ENCODE data around the gene RAB3A. TPM values are rescaled to one million over a fixed set of nuclear protein-coding genes. Genes with fewer than 3 reads are reported as not detected.

RAB3A gene
- total RNA-seq, 1 experiment from 2014 or later = 1.0 TPM

DNA sequence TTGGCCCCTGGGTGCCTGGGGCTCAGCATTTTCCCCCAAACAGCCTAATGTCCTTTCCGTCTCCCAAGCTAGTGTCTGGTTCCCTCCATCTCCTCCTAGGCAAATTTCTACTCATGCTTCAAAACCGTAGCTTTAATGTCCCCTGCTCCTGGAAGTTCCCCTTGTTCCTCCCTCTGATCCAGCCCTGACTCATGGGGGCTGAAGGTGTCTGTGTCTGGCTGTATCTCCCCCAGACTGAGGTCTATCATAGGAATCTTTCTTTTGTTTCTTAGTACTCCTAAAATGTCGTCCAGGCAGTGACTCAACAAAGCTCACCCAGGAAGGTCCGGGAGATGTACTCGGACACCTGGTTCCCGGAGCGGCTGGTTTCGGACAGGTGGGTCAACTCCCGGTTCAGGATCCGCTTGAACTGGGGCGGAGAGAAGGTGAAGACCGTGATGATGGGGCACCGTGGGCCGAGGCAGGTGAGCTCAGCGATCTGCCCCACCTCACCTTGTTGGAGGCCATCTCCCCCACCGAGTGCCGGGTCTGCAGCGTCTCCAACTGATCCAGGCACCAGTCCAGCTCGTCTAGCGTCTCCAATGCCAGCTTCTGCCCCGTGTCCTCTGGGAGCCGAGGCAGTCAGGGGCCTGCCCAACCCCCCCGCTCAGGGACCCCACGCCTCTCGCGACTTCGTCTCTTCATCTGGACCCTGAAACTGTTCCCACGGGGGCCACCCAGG lies 16.2 kb upstream of the RAB3A start:
- no peak overlapping the region for H3K27ac ChIP-seq (ENCODE audit: low read length)
- no peak overlapping the region for H3K4me3 ChIP-seq (ENCODE audit: low read depth in 2 of 2, low read length in 2 of 2)
- H3K36me3 ChIP-seq (ENCODE audit: control insufficient read depth, insufficient read depth, low read length) = no peaks in the 10 kb centered on the region
- H3K4me1 ChIP-seq (ENCODE audit: control insufficient read depth, insufficient read depth, low read length) = no peaks in the 10 kb centered on the region; the same call in 1 of the 2 replicates
- ATAC-seq = no peak
- DNase-seq (ENCODE audit: low read depth, low spot score) = no peak
- no peaks in the 10 kb centered on the region for H3K9me3 ChIP-seq (ENCODE audit: control insufficient read depth, insufficient read depth, low read depth, low read length)
- no TSS peak for BruUV-seq (replicated peaks)
- ChIA-PET CTCF (interaction anchor here (0.6 kb wide), 1 partner anchor 53 kb away, joined by 3 read pairs; no protein-coding TSS in a partner anchor), POLR2A (interaction anchor here (0.7 kb wide), 1 partner anchor 40 kb away, joined by 3 read pairs; no protein-coding TSS in a partner anchor)
- TF ChIP-seq SIN3A (IDR thresholded peaks at IDR 0.05; ENCODE audit: borderline replicate concordance, insufficient read depth, low read depth, low read length) (no peak), TCF7L2 (IDR thresholded peaks at IDR 0.05; ENCODE audit: low read depth, low read length) (no peak), POLR2AphosphoS5 (IDR thresholded peaks at IDR 0.05; ENCODE audit: low read depth, low read length) (no peak)
- TF ChIP-seq, protein P1, sequence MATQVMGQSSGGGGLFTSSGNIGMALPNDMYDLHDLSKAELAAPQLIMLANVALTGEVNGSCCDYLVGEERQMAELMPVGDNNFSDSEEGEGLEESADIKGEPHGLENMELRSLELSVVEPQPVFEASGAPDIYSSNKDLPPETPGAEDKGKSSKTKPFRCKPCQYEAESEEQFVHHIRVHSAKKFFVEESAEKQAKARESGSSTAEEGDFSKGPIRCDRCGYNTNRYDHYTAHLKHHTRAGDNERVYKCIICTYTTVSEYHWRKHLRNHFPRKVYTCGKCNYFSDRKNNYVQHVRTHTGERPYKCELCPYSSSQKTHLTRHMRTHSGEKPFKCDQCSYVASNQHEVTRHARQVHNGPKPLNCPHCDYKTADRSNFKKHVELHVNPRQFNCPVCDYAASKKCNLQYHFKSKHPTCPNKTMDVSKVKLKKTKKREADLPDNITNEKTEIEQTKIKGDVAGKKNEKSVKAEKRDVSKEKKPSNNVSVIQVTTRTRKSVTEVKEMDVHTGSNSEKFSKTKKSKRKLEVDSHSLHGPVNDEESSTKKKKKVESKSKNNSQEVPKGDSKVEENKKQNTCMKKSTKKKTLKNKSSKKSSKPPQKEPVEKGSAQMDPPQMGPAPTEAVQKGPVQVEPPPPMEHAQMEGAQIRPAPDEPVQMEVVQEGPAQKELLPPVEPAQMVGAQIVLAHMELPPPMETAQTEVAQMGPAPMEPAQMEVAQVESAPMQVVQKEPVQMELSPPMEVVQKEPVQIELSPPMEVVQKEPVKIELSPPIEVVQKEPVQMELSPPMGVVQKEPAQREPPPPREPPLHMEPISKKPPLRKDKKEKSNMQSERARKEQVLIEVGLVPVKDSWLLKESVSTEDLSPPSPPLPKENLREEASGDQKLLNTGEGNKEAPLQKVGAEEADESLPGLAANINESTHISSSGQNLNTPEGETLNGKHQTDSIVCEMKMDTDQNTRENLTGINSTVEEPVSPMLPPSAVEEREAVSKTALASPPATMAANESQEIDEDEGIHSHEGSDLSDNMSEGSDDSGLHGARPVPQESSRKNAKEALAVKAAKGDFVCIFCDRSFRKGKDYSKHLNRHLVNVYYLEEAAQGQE (IDR thresholded peaks at IDR 0.05; ENCODE audit: insufficient read depth in 1 of 2, low read depth in 2 of 2, low read length in 1 of 2) = no peak
- TF ChIP-seq, protein P2, sequence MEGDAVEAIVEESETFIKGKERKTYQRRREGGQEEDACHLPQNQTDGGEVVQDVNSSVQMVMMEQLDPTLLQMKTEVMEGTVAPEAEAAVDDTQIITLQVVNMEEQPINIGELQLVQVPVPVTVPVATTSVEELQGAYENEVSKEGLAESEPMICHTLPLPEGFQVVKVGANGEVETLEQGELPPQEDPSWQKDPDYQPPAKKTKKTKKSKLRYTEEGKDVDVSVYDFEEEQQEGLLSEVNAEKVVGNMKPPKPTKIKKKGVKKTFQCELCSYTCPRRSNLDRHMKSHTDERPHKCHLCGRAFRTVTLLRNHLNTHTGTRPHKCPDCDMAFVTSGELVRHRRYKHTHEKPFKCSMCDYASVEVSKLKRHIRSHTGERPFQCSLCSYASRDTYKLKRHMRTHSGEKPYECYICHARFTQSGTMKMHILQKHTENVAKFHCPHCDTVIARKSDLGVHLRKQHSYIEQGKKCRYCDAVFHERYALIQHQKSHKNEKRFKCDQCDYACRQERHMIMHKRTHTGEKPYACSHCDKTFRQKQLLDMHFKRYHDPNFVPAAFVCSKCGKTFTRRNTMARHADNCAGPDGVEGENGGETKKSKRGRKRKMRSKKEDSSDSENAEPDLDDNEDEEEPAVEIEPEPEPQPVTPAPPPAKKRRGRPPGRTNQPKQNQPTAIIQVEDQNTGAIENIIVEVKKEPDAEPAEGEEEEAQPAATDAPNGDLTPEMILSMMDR (IDR thresholded peaks at IDR 0.05) = no peak
- in situ Hi-C loops (cut with HindIII; ENCODE audit: low pct_unique_long_range_greater_than_20kb, low sequenced_read_pairs) (no loop called here), intact Hi-C loops (cut with micrococcal nuclease; ENCODE audit: unreplicated experiment) (no loop called here)
- no peaks in the 10 kb centered on the region for H3K27me3 ChIP-seq (ENCODE audit: control insufficient read depth, insufficient read depth, low read length)

DNA sequence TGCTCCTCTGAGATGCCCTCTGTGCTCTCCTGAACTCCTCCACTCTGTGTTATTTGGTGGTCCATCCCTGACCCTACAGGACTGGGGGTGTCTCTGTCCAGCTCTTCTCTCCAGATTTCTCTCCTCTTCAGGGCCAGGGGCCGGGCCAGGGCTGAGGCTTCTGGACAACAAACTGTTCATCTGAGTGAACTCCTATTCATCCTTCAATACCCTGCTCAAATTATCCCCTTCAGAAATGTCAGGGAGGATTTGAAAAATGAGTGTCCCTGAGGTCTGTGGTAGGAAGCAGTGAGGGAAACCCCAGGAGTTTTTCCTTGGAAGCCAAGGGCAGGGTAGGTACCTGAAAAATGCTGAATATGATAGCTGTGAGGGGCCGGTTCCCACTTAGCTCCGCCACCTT lies 14.8 kb upstream of the RAB3A start:
- Histone ChIP-seq H3K4me3 (ENCODE audit: low read depth in 2 of 2, low read length in 2 of 2) (no peak overlapping the region), H3K27ac (ENCODE audit: low read length) (no peak overlapping the region), H3K27me3 (ENCODE audit: control insufficient read depth, insufficient read depth, low read length) (no peaks in the 10 kb centered on the region), H3K36me3 (ENCODE audit: control insufficient read depth, insufficient read depth, low read length) (no peaks in the 10 kb centered on the region), H3K4me1 (ENCODE audit: control insufficient read depth, insufficient read depth, low read length) (no peaks in the 10 kb centered on the region), H3K9me3 (ENCODE audit: control insufficient read depth, insufficient read depth, low read depth, low read length) (no peaks in the 10 kb centered on the region)
- TF ChIP-seq POLR2AphosphoS5 (IDR thresholded peaks at IDR 0.05; ENCODE audit: low read depth, low read length) (no peak), TCF7L2 (IDR thresholded peaks at IDR 0.05; ENCODE audit: low read depth, low read length) (no peak), SIN3A (IDR thresholded peaks at IDR 0.05; ENCODE audit: borderline replicate concordance, insufficient read depth, low read depth, low read length) (no peak)
- TF ChIP-seq, protein P1 (IDR thresholded peaks at IDR 0.05; ENCODE audit: insufficient read depth in 1 of 2, low read depth in 2 of 2, low read length in 1 of 2) = no peak
- TF ChIP-seq, protein P2 (IDR thresholded peaks at IDR 0.05) = no peak
- DNase-seq (ENCODE audit: low read depth, low spot score) (no peak), ATAC-seq (no peak)
- CTCF ChIA-PET = interaction anchor here (0.5 kb wide), 1 partner anchor 19 kb away, joined by 7 read pairs; no protein-coding TSS in a partner anchor
- intact Hi-C loops (cut with micrococcal nuclease; ENCODE audit: unreplicated experiment) = no loop called here
- in situ Hi-C loops (cut with HindIII; ENCODE audit: low pct_unique_long_range_greater_than_20kb, low sequenced_read_pairs) = no loop called here
- POLR2A ChIA-PET = no interaction called here
- no TSS peak for BruUV-seq (replicated peaks)

All from Panc1 (cell line).